H4 (cell line): ENCODE data around the gene RRBP1. TPM values are rescaled to one million over a fixed set of nuclear protein-coding genes. Genes with fewer than 3 reads are reported as not detected.
"Not testable (repeated sequence)": the region's sequence is repeated elsewhere in the genome, so short reads cannot be mapped to it uniquely, and the experiment has no call there.

Experiments
- DNase-seq: peaks from one replicate; pipeline ENCODE4 v3.0.0-alpha.2; 2015; ENCODE audit warnings: low spot score
- total RNA-seq: library from RNA; depleted of rRNA; stranded (reverse); fragments of >200 nt; shearing (Covaris generic); gene quantifications from 2 replicates; pipeline ENCODE4 v1.2.3, GENCODE V29; 2014

Gene RRBP1
- total RNA-seq, 1 experiment from 2014 or later = 61.6 TPM

GRCh38 chr20:17664025-17664633 is 17.9 kb downstream of the RRBP1 start:
- DNase-seq = no peak

GRCh38 chr20:17663486-17663885 is 18.6 kb downstream of the RRBP1 start:
- DNase-seq = no peak

DNA sequence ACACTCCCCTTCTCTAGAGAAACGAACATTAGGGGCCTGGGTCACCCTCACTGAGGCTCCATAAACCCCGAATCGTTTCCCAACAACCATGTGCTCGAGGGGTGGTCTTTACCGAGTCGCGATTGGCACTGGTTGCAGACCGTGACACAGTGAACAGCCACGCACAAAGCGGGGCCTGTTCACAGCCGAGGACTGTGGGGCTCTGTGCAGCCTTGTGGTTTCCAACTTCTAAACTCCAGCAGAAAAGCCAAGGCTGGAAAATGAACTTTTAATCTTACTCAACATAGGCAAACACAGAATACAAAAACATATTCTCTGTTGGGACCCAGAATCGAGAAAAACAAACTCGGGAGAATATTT is 19.0 kb downstream of the RRBP1 start:
- DNase-seq = no peak

GRCh38 chr20:17662333-17663039 is 19.6 kb downstream of the RRBP1 start:
- no peak for DNase-seq

DNA sequence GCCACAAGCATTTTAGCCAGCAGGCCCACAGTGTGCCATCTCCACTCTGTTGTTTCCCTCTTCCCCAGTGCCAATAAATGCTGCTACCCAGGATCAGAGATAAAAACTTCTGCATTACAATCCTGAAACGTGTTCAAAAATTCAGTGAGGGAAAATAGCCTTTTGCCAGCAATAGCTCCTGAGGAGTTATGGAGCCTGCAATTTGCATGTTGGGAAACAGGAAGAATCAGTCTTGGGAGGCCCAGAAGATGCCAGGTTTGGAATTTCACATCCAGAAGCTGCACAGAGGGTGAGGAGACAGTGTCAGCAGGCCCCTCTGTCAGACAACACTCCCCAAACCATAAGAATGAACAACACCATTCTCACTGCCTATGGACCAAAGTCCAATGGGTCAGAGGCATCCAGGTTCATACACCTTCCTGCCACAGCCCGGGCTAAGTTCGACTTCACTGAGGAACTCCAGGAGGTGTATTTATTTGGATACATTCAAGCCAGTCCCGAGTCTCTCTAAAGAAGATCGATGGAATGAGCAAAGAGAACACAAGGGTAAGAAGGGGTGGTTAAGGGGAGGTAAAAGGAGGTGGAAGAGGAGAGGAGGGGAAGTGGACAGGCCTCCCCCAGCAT is 20.8 kb downstream of the RRBP1 start:
- no peak for DNase-seq

GRCh38 chr20:17660667-17661066 is 21.4 kb downstream of the RRBP1 start:
- DNase-seq = no peak

DNA sequence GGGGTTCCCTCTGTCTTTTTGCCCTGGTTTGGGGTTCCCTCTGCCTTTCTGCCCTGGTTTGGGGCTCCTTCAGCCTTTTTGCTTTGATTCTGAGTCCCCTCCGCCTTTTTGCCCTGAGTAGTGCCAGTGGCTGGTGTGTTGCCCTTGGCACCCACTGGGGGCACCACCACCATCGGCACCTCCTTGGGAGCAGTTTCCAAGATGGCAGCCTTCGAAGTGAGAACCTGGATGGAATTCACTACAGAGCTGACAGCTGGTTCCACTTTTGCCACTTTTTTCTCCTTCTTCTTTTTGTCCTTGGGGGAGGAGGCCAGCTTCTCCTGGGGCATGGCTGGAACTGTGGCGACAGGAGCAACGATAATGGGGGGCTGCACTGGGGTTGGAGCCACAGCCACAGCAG is 22.2 kb downstream of the RRBP1 start:
- no peak for DNase-seq

- not testable (repeated sequence) for DNase-seq
These were observed 22.7 kb downstream of the RRBP1 start for GRCh38 chr20:17659344-17659743.

- DNase-seq = no peak
These were observed 23.4 kb downstream of the RRBP1 start for GRCh38 chr20:17658648-17658993.

GRCh38 chr20:17657898-17658647 is 24.0 kb downstream of the RRBP1 start:
- DNase-seq = no peak

GRCh38 chr20:17657079-17657825 is 24.8 kb downstream of the RRBP1 start:
- no peak for DNase-seq

GRCh38 chr20:17655865-17656479 is 26.1 kb downstream of the RRBP1 start:
- no peak for DNase-seq

- DNase-seq = no peak
These were observed 26.8 kb downstream of the RRBP1 start for GRCh38 chr20:17655286-17655651.

DNA sequence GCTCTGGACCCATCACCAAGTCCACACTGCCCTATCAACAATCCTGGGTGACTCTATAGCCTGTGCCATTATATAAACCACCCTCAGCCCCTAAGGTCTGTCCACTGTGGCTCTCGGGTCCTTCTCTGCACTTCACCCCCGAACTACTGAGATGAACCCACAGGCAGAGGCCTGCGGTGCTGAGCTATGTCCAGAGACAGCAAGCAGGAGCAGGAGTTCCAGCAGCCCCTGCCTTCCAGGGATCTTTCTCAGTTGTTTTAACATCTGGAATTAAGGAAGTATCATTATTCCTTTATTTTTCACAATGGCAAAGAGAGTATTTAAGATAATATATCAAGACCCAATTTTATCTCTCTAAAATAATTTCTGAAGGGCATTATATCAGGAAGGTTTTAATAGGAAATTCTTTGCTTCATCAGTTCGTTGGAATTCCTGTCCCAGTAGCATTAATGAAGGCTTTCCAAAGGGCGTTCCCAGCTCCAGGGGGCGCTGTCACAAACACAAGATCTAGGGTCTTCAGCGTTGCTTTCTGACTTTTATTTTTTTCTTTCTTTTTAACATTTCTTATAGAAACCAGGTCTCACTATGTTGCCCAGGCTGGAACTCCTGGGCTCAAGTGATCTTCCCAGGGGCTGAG is 27.3 kb downstream of the RRBP1 start:
- no peak for DNase-seq

GRCh38 chr20:17653835-17654648 is 28.0 kb downstream of the RRBP1 start:
- no peak for DNase-seq

- DNase-seq = no peak
These were observed 29.6 kb downstream of the RRBP1 start for GRCh38 chr20:17652411-17652810.

DNA sequence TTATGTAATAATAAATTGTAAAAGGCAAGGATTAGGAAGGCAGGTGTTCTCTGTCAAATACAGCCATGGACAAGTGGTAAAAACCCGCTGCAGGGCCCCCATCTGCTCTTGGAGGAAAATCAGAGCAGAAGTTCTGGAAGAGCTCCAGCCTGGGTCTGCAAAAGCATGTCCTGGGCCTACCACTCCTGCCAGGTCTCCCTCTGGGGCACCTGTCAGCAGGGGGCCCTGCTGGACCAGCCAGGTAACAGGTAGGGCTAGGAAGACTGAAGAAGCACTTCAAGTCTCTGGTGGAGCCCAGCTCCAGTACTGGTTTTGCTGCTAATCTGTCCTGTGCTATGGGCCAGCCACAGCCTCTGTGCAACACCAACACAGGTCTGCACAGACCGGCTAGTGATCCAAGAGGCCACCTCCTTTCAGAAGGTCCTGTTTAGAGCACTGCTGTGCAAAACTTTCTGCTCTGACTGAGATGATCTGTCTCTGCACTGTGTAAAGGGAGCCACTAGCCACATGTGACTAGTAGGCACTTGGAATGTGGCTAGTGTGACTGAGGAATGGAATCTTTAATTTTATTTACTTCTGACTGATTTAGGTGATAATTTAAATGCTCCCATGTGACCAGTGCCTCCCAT is 30.2 kb downstream of the RRBP1 start:
- DNase-seq = no peak

- no peak for DNase-seq
These were observed 30.8 kb downstream of the RRBP1 start for GRCh38 chr20:17651129-17651759.
